Effector memory CD4-positive, alpha-beta T cell (primary cell): ENCODE results near the gene SLC34A3.

Experiments
- DNase-seq, 3 donors: peaks; one replicate each; pipeline ENCODE4 v3.0.0-alpha.2; 2020
- H3K27ac ChIP-seq: 2 replicates; pipeline ENCODE4 v1.7.0; 2013; ENCODE audit warnings: mild to moderate bottlenecking, low read length, moderate library complexity; ENCODE audit not compliant: insufficient read depth, poor library complexity, severe bottlenecking
- H3K27me3 ChIP-seq: replicated peaks from 2 replicates; pipeline ENCODE4 v1.7.0; 2013; ENCODE audit warnings: mild to moderate bottlenecking, low read length; ENCODE audit not compliant: insufficient read depth, control insufficient read depth, poor library complexity, severe bottlenecking
- H3K36me3 ChIP-seq: 2 replicates; pipeline ENCODE4 v1.7.0; 2013; ENCODE audit warnings: mild to moderate bottlenecking, low read length, moderate library complexity; ENCODE audit not compliant: control insufficient read depth, insufficient read depth
- H3K4me1 ChIP-seq: 2 replicates; pipeline ENCODE4 v1.7.0; 2013; ENCODE audit warnings: low read length, mild to moderate bottlenecking; ENCODE audit not compliant: control insufficient read depth, insufficient read depth, poor library complexity, severe bottlenecking
- H3K4me3 ChIP-seq: 2 replicates; pipeline ENCODE4 v1.7.0; 2013; ENCODE audit warnings: low read length, low read depth, mild to moderate bottlenecking; ENCODE audit not compliant: insufficient read depth, poor library complexity, severe bottlenecking
- H3K9me3 ChIP-seq: 2 replicates; pipeline ENCODE4 v1.7.0; 2013; ENCODE audit warnings: mild to moderate bottlenecking, low read length, moderate library complexity; ENCODE audit not compliant: control insufficient read depth

SLC34A3 gene

GRCh38 chr9:137194909-137195308 is 35.8 kb upstream of the SLC34A3 start:
- Histone ChIP-seq H3K4me1 (peaks cover 11% of the 10 kb centered on the region), H3K36me3 (peaks cover 6% of the 10 kb centered on the region), H3K27ac (no peak overlapping the region), H3K4me3 (no peak overlapping the region), H3K27me3 (no peaks in the 10 kb centered on the region), H3K9me3 (no peaks in the 10 kb centered on the region)
- DNase-seq = no peak

GRCh38 chr9:137195525-137196220 is 35.0 kb upstream of the SLC34A3 start:
- peaks cover 2% of the 10 kb centered on the region for H3K36me3 ChIP-seq
- no peak for DNase-seq
- peaks cover 6% of the 10 kb centered on the region for H3K4me1 ChIP-seq
- no peak overlapping the region for H3K27ac ChIP-seq
- no peaks in the 10 kb centered on the region for H3K27me3 ChIP-seq
- H3K9me3 ChIP-seq = no peaks in the 10 kb centered on the region
- H3K4me3 ChIP-seq = no peak overlapping the region

- no peaks in the 10 kb centered on the region for H3K36me3 ChIP-seq
- no peak overlapping the region for H3K4me3 ChIP-seq
- no peaks in the 10 kb centered on the region for H3K27me3 ChIP-seq
- no peak overlapping the region for H3K27ac ChIP-seq
- no peaks in the 10 kb centered on the region for H3K9me3 ChIP-seq
- DNase-seq = no peak
- peaks cover 14% of the 10 kb centered on the region for H3K4me1 ChIP-seq
Observed at GRCh38 chr9:137198051-137198901, 32.4 kb upstream of the SLC34A3 start.

- peaks cover 15% of the 10 kb centered on the region for H3K4me1 ChIP-seq
- no peaks in the 10 kb centered on the region for H3K36me3 ChIP-seq
- no peak overlapping the region for H3K4me3 ChIP-seq
Observed at GRCh38 chr9:137198902-137199283, 31.8 kb upstream of the SLC34A3 start.

GRCh38 chr9:137199411-137200121 is 31.1 kb upstream of the SLC34A3 start:
- Histone ChIP-seq H3K9me3 (no peaks in the 10 kb centered on the region), H3K4me3 (peak overlapping the region; percentile 29), H3K36me3 (no peaks in the 10 kb centered on the region), H3K27me3 (no peaks in the 10 kb centered on the region), H3K4me1 (peaks cover 22% of the 10 kb centered on the region), H3K27ac (no peak overlapping the region)
- DNase-seq = no peak

More at GRCh38 chr9:137198902-137199283, 31.8 kb upstream of the SLC34A3 start:
- Histone ChIP-seq H3K27me3 (no peaks in the 10 kb centered on the region), H3K27ac (no peak overlapping the region), H3K9me3 (no peaks in the 10 kb centered on the region)
- DNase-seq = no peak

GRCh38 chr9:137200311-137201204 is 30.1 kb upstream of the SLC34A3 start, which contains the start of gene TPRN:
Gene TPRN (minus strand): TSS chr9:137200741. CDS start chr9:137200711, 30 bp downstream.
- peaks cover 27% of the 10 kb centered on the region for H3K4me1 ChIP-seq
- H3K36me3 ChIP-seq = no peaks in the 10 kb centered on the region
- H3K27ac ChIP-seq = peak within 1 kb of the TSS; percentile 83
- DNase-seq = peak; percentile 96 to 98 (median 98)
- H3K4me3 ChIP-seq = peak within 1 kb of the TSS; percentile 78
- no peaks in the 10 kb centered on the region for H3K27me3 ChIP-seq
- no peaks in the 10 kb centered on the region for H3K9me3 ChIP-seq

- Histone ChIP-seq H3K9me3 (no peaks in the 10 kb centered on the region), H3K27me3 (no peaks in the 10 kb centered on the region), H3K36me3 (no peaks in the 10 kb centered on the region), H3K27ac (peak overlapping the region; percentile 83), H3K4me1 (peaks cover 32% of the 10 kb centered on the region), H3K4me3 (peak overlapping the region; percentile 78)
- no peak for DNase-seq
Observed at GRCh38 chr9:137201205-137201868, 29.4 kb upstream of the SLC34A3 start.

GRCh38 chr9:137202966-137203365 is 27.7 kb upstream of the SLC34A3 start:
- DNase-seq = no peak
- Histone ChIP-seq H3K9me3 (no peaks in the 10 kb centered on the region), H3K4me3 (no peak overlapping the region), H3K4me1 (peaks cover 37% of the 10 kb centered on the region), H3K36me3 (no peaks in the 10 kb centered on the region), H3K27ac (no peak overlapping the region), H3K27me3 (no peaks in the 10 kb centered on the region)

GRCh38 chr9:137204731-137205125 is 26.0 kb upstream of the SLC34A3 start:
- H3K9me3 ChIP-seq = no peaks in the 10 kb centered on the region
- peaks cover 3% of the 10 kb centered on the region for H3K36me3 ChIP-seq
- H3K4me1 ChIP-seq = peaks cover 32% of the 10 kb centered on the region
- H3K4me3 ChIP-seq = peak overlapping the region; percentile 77
- H3K27ac ChIP-seq = peak overlapping the region; percentile 89
- DNase-seq = no peak
- no peaks in the 10 kb centered on the region for H3K27me3 ChIP-seq
